Neural cell (in vitro differentiated cells): Measurements from ENCODE around the gene UQCC3. TPM values are rescaled to one million over a fixed set of nuclear protein-coding genes. Genes with fewer than 3 reads are reported as not detected.

Source experiments
- H2AFZ ChIP-seq: fragments of 200-600, 300-800 bp; sonication (generic), shearing (Covaris generic); 2 replicates; pipeline ENCODE4 v1.6.0; 2014; ENCODE audit warnings: low read depth, mild to moderate bottlenecking, antibody characterized with exemption, low read length, moderate library complexity
- H3F3A ChIP-seq: fragments of 200-600 bp; shearing (Covaris generic); 2 replicates; pipeline ENCODE4 v1.6.1; 2016; ENCODE audit warnings: mild to moderate bottlenecking, moderate library complexity, mixed read lengths, antibody characterized with exemption, low read length; ENCODE audit not compliant: insufficient read depth, poor library complexity, severe bottlenecking
- H3K27ac ChIP-seq: fragments of 200-600, 300-800 bp; sonication (generic), shearing (Covaris generic); 2 replicates; pipeline ENCODE4 v1.5.1; 2014; ENCODE audit warnings: mild to moderate bottlenecking, low read length, moderate library complexity
- H3K27me3 ChIP-seq: fragments of 300-800, 200-600 bp; sonication (generic), shearing (Covaris generic); 2 replicates; pipeline ENCODE4 v1.6.0; 2014; ENCODE audit warnings: mild to moderate bottlenecking, low read depth, low read length, moderate library complexity; ENCODE audit not compliant: insufficient read depth
- H3K36me3 ChIP-seq: fragments of 300-800, 200-600 bp; sonication (generic), shearing (Covaris generic); 2 replicates; pipeline ENCODE4 v1.5.1; 2014; ENCODE audit warnings: mild to moderate bottlenecking, antibody characterized with exemption, low read length, moderate library complexity; ENCODE audit not compliant: insufficient read depth
- H3K4me2 ChIP-seq: fragments of 300-800, 200-600 bp; sonication (generic), shearing (Covaris generic); 2 replicates; pipeline ENCODE4 v1.6.0; 2014; ENCODE audit warnings: mild to moderate bottlenecking, low read length
- H3K4me3 ChIP-seq: fragments of 300-800, 200-600 bp; sonication (generic), shearing (Covaris generic); 2 replicates; pipeline ENCODE4 v1.5.1; 2014; ENCODE audit warnings: mild to moderate bottlenecking, low read length, moderate library complexity
- H3K79me2 ChIP-seq: fragments of 200-600 bp; shearing (Covaris generic); replicated peaks from 2 replicates; pipeline ENCODE4 v1.6.0; 2014; ENCODE audit warnings: mild to moderate bottlenecking, low read length, moderate library complexity; ENCODE audit not compliant: insufficient read depth
- H3K9ac ChIP-seq: fragments of 300-800, 200-600 bp; sonication (generic), shearing (Covaris generic); 2 replicates; pipeline ENCODE4 v1.6.1; 2016; ENCODE audit warnings: mild to moderate bottlenecking, low read length, mixed read lengths
- H3K9me2 ChIP-seq: fragments of 200-600 bp; shearing (Covaris generic); 2 replicates; pipeline ENCODE4 v1.6.1; 2016; ENCODE audit warnings: mild to moderate bottlenecking, low read length, mixed read lengths; ENCODE audit not compliant: insufficient read depth
- H3K9me3 ChIP-seq: fragments of 200-600, 300-800 bp; sonication (generic), shearing (Covaris generic); 2 replicates; pipeline ENCODE4 v1.6.1; 2016; ENCODE audit warnings: mild to moderate bottlenecking, mixed run types, low read length, moderate library complexity, mixed read lengths
- H4K20me1 ChIP-seq: fragments of 200-600 bp; shearing (Covaris generic); 2 replicates; pipeline ENCODE4 v1.6.1; 2016; ENCODE audit warnings: mild to moderate bottlenecking, mixed run types; ENCODE audit not compliant: insufficient read depth
- EP300 ChIP-seq: fragments of 450-650 bp; conservative IDR thresholded peaks from 2 replicates; pipeline ENCODE4 v1.6.1; 2014; ENCODE audit warnings: antibody characterized with exemption, mild to moderate bottlenecking, moderate library complexity; ENCODE audit not compliant: poor library complexity, severe bottlenecking
- EZH2 ChIP-seq: fragments of 200-600, 300-800 bp; shearing (Covaris generic), sonication (generic); IDR thresholded peaks from 2 replicates; pipeline ENCODE4 v1.6.1; 2014; ENCODE audit warnings: antibody characterized with exemption, low read length, borderline replicate concordance, mild to moderate bottlenecking; ENCODE audit not compliant: insufficient read depth, poor library complexity, severe bottlenecking
- MXI1 ChIP-seq: fragments of 450-650 bp; conservative IDR thresholded peaks from 2 replicates; pipeline ENCODE4 v1.6.1; 2014; ENCODE audit warnings: antibody characterized with exemption, mild to moderate bottlenecking; ENCODE audit not compliant: poor library complexity, severe bottlenecking
- POLR2AphosphoS5 ChIP-seq: IDR thresholded peaks from 2 replicates; pipeline ENCODE4 v1.6.1; 2012
- RAD21 ChIP-seq: fragments of 450-650 bp; conservative IDR thresholded peaks from 2 replicates; pipeline ENCODE4 v1.6.1; 2014; ENCODE audit warnings: antibody characterized with exemption, mild to moderate bottlenecking, moderate library complexity
- SMC3 ChIP-seq: fragments of 450-650 bp; conservative IDR thresholded peaks from 2 replicates; pipeline ENCODE4 v1.6.1; 2014; ENCODE audit warnings: antibody characterized with exemption, mild to moderate bottlenecking, moderate library complexity; ENCODE audit not compliant: poor library complexity
- TAF1 ChIP-seq: IDR thresholded peaks from 2 replicates; pipeline ENCODE4 v1.6.1; 2012; ENCODE audit warnings: low read depth
- polyA plus RNA-seq: library from polyadenylated mRNA; depleted of rRNA; stranded (reverse); fragments of >200 nt; gene quantifications from 2 replicates; pipeline ENCODE4 v1.2.3, GENCODE V29; 2014
- small RNA-seq, 3 experiments: library from RNA; depleted of rRNA; stranded (forward); fragments of <200 nt; gene quantifications; one replicate each; pipeline ENCODE3, GENCODE V24; 2012
- TF ChIP-seq, protein P1 (sequence below): fragments of 450-650 bp; IDR thresholded peaks from 2 replicates; pipeline ENCODE4 v1.5.1; 2014; ENCODE audit warnings: antibody characterized with exemption, mild to moderate bottlenecking, moderate library complexity; ENCODE audit not compliant: poor library complexity, severe bottlenecking
- TF ChIP-seq, protein P2 (sequence below): IDR thresholded peaks from 2 replicates; pipeline ENCODE4 v1.6.1; 2012; ENCODE audit warnings: borderline replicate concordance

UQCC3 gene
- polyA plus RNA-seq, 1 donor from 2014 or later = 8.4 TPM

DNA sequence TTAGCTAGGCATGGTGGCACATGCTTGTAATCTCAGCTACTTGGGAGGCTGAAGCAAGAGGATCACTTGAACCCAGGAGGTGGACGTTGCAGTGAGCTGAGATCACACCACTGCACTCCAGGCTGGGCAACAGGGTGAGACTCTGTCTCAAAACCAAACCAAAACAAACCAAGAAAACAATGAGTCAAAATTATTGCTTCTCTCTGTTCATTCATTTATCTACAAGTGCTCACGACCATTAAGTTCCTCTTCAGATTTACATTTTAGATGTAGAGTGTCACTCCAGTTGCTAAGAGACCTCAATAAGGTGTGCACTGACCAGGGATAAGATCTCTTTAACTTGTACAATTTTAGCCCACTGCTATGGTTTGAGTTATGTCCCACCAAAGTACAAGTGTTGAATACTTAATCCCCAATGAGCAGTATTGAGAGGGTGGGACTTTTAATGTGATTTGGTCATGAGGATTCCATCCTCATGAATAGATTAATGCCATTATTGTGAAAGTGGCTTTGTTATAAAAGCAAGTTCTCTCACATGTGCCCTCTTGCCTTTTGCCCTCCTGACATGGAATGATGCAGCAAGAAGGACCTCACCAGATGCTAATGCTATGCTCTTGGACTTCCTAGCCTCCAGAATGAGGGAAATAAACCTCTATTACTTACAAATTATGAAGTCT is 48.0 kb downstream of the UQCC3 start:
- H3K36me3 ChIP-seq = peaks cover 30% of the 10 kb centered on the region
- no peak overlapping the region for H2AFZ ChIP-seq
- H3K79me2 ChIP-seq = peaks cover 35% of the 10 kb centered on the region
- H3K27ac ChIP-seq = no peak overlapping the region
- H4K20me1 ChIP-seq = no peaks in the 10 kb centered on the region
- TF ChIP-seq, protein P1, sequence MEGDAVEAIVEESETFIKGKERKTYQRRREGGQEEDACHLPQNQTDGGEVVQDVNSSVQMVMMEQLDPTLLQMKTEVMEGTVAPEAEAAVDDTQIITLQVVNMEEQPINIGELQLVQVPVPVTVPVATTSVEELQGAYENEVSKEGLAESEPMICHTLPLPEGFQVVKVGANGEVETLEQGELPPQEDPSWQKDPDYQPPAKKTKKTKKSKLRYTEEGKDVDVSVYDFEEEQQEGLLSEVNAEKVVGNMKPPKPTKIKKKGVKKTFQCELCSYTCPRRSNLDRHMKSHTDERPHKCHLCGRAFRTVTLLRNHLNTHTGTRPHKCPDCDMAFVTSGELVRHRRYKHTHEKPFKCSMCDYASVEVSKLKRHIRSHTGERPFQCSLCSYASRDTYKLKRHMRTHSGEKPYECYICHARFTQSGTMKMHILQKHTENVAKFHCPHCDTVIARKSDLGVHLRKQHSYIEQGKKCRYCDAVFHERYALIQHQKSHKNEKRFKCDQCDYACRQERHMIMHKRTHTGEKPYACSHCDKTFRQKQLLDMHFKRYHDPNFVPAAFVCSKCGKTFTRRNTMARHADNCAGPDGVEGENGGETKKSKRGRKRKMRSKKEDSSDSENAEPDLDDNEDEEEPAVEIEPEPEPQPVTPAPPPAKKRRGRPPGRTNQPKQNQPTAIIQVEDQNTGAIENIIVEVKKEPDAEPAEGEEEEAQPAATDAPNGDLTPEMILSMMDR = no peak
- TF ChIP-seq TAF1 (no peak), EP300 (no peak), EZH2 (no peak), POLR2AphosphoS5 (no peak), SMC3 (no peak), MXI1 (no peak)
- no peaks in the 10 kb centered on the region for H3F3A ChIP-seq
- H3K27me3 ChIP-seq = no peaks in the 10 kb centered on the region
- H3K9me2 ChIP-seq = no peaks in the 10 kb centered on the region
- no peak overlapping the region for H3K9ac ChIP-seq
- H3K4me2 ChIP-seq = no peak overlapping the region
- H3K9me3 ChIP-seq = no peaks in the 10 kb centered on the region
- H3K4me3 ChIP-seq = no peak overlapping the region

DNA sequence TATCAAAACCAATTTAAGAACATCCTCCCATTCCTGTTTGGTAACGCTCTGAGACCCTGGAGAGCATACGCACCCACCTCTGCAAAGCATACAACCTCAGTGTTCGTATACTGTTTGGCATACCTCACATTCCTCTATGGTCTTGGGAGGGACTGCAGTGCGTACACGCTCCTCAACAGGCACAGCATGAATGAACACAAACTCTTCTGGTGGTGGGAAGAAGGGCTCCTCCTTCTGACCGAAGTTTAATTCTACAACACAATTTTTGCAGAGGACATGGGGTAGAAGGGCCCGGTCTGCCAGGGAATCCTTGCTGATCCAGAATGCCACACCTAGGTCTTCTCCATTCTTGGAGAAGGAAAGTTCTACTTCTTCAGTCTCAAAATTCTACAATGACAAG is 50.5 kb downstream of the UQCC3 start:
- no peaks in the 10 kb centered on the region for H3K9me3 ChIP-seq
- peaks cover 57% of the 10 kb centered on the region for H3K79me2 ChIP-seq
- no peaks in the 10 kb centered on the region for H3K9me2 ChIP-seq
- TF ChIP-seq EP300 (no peak), MXI1 (no peak), EZH2 (no peak), RAD21 (no peak), TAF1 (no peak), SMC3 (no peak), POLR2AphosphoS5 (no peak)
- TF ChIP-seq, protein P1 = no peak
- TF ChIP-seq, protein P2, sequence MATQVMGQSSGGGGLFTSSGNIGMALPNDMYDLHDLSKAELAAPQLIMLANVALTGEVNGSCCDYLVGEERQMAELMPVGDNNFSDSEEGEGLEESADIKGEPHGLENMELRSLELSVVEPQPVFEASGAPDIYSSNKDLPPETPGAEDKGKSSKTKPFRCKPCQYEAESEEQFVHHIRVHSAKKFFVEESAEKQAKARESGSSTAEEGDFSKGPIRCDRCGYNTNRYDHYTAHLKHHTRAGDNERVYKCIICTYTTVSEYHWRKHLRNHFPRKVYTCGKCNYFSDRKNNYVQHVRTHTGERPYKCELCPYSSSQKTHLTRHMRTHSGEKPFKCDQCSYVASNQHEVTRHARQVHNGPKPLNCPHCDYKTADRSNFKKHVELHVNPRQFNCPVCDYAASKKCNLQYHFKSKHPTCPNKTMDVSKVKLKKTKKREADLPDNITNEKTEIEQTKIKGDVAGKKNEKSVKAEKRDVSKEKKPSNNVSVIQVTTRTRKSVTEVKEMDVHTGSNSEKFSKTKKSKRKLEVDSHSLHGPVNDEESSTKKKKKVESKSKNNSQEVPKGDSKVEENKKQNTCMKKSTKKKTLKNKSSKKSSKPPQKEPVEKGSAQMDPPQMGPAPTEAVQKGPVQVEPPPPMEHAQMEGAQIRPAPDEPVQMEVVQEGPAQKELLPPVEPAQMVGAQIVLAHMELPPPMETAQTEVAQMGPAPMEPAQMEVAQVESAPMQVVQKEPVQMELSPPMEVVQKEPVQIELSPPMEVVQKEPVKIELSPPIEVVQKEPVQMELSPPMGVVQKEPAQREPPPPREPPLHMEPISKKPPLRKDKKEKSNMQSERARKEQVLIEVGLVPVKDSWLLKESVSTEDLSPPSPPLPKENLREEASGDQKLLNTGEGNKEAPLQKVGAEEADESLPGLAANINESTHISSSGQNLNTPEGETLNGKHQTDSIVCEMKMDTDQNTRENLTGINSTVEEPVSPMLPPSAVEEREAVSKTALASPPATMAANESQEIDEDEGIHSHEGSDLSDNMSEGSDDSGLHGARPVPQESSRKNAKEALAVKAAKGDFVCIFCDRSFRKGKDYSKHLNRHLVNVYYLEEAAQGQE = no peak
- no peak overlapping the region for H3K9ac ChIP-seq
- H2AFZ ChIP-seq = no peak overlapping the region
- peaks cover 5% of the 10 kb centered on the region for H3F3A ChIP-seq
- peaks cover 30% of the 10 kb centered on the region for H3K36me3 ChIP-seq
- no peak overlapping the region for H3K27ac ChIP-seq
- peaks cover 3% of the 10 kb centered on the region for H4K20me1 ChIP-seq
- no peak overlapping the region for H3K4me2 ChIP-seq
- no peak overlapping the region for H3K4me3 ChIP-seq
- no peaks in the 10 kb centered on the region for H3K27me3 ChIP-seq

Small RNAs within 50 kb of the gene (small RNA-seq; reads per million reads assigned to genes)
- 0 reads per million in 3 experiments for gene SNORA57

Other genes with a start within 250 kb of the UQCC3 start
- 0.11 and 0.12 TPM in 2 replicates for gene AHNAK, start 124.9 kb upstream of the UQCC3 start, polyA plus RNA-seq
- 1,473 and 1,555 TPM in 2 replicates for gene EEF1G, start 97.8 kb upstream of the UQCC3 start, polyA plus RNA-seq
- 12.0 and 17.8 TPM in 2 replicates for gene TUT1, start 80.2 kb upstream of the UQCC3 start, polyA plus RNA-seq
- gene MTA2, start 69.8 kb upstream of the UQCC3 start, polyA plus RNA-seq = 130 and 140 TPM in 2 replicates
- gene EML3, start 58.9 kb upstream of the UQCC3 start, polyA plus RNA-seq = 0.38 and 2.5 TPM in 2 replicates
- gene ROM1, start 58.4 kb upstream of the UQCC3 start, polyA plus RNA-seq = 0.31 TPM in 1 of 2 replicates, not detected in the other
- gene B3GAT3, start 49.7 kb upstream of the UQCC3 start, polyA plus RNA-seq = 102 and 127 TPM in 2 replicates
- 60.6 and 62.7 TPM in 2 replicates for gene GANAB, start 25.1 kb upstream of the UQCC3 start, polyA plus RNA-seq
- gene INTS5, start 18.4 kb upstream of the UQCC3 start, polyA plus RNA-seq = 6.5 and 7.5 TPM in 2 replicates
- gene C11orf98, start 6.5 kb upstream of the UQCC3 start, polyA plus RNA-seq = 92.0 and 103 TPM in 2 replicates
- gene CSKMT, start 6.4 kb upstream of the UQCC3 start, polyA plus RNA-seq = 6.3 and 16.0 TPM in 2 replicates
- 10.5 and 10.6 TPM in 2 replicates for gene LBHD1, start 594 bp downstream of the UQCC3 start, polyA plus RNA-seq
- gene UBXN1, start 7.4 kb downstream of the UQCC3 start, polyA plus RNA-seq = 209 and 248 TPM in 2 replicates
- 0.44 and 0.82 TPM in 2 replicates for gene LRRN4CL, start 17.9 kb downstream of the UQCC3 start, polyA plus RNA-seq
- gene BSCL2, start 35.8 kb downstream of the UQCC3 start, polyA plus RNA-seq = 304 and 305 TPM in 2 replicates
- gene GNG3, start 36.0 kb downstream of the UQCC3 start, polyA plus RNA-seq = 120 and 121 TPM in 2 replicates
- 27.5 and 29.3 TPM in 2 replicates for gene HNRNPUL2, start 55.8 kb downstream of the UQCC3 start, polyA plus RNA-seq
- gene TTC9C, start 56.8 kb downstream of the UQCC3 start, polyA plus RNA-seq = 48.6 and 55.2 TPM in 2 replicates
- 8.5 and 20.9 TPM in 2 replicates for gene ZBTB3, start 82.5 kb downstream of the UQCC3 start, polyA plus RNA-seq
- 207 and 232 TPM in 2 replicates for gene POLR2G, start 89.9 kb downstream of the UQCC3 start, polyA plus RNA-seq
- 55.2 and 61.7 TPM in 2 replicates for gene TAF6L, start 99.7 kb downstream of the UQCC3 start, polyA plus RNA-seq
- 24.5 and 28.1 TPM in 2 replicates for gene TMEM179B, start 115.7 kb downstream of the UQCC3 start, polyA plus RNA-seq
- gene TMEM223, start 120.3 kb downstream of the UQCC3 start, polyA plus RNA-seq = 16.5 and 27.4 TPM in 2 replicates
- 26.0 and 32.1 TPM in 2 replicates for gene NXF1, start 133.8 kb downstream of the UQCC3 start, polyA plus RNA-seq
- gene STX5, start 160.4 kb downstream of the UQCC3 start, polyA plus RNA-seq = 28.5 and 30.5 TPM in 2 replicates
- not detected in 2 replicates for gene TEX54, start 161.2 kb downstream of the UQCC3 start, polyA plus RNA-seq
- 50.4 and 71.7 TPM in 2 replicates for gene WDR74, start 167.9 kb downstream of the UQCC3 start, polyA plus RNA-seq
- gene SLC3A2, start 209.2 kb downstream of the UQCC3 start, polyA plus RNA-seq = 176 and 182 TPM in 2 replicates
- not detected in 2 replicates for gene CHRM1, start 249.7 kb downstream of the UQCC3 start, polyA plus RNA-seq